Smooth muscle cell (in vitro differentiated cells): ENCODE measurements around the gene KEAP1. TPM values are rescaled to one million over a fixed set of nuclear protein-coding genes. Genes with fewer than 3 reads are reported as not detected.

Source experiments
- DNase-seq: peaks from one replicate; lab custom pipeline; 2025; ENCODE audit not compliant: unreplicated experiment; lab: John Stamatoyannopoulos, UW
- H2AFZ ChIP-seq: fragments of 200-600 bp; sonication (generic); 2 replicates; pipeline ENCODE4 v1.6.0; 2016; ENCODE audit warnings: antibody characterized with exemption, low read depth, mild to moderate bottlenecking
- H3F3A ChIP-seq: fragments of 200-600 bp; sonication (generic); 2 replicates; pipeline ENCODE4 v1.6.0; 2017; ENCODE audit warnings: antibody characterized with exemption, low read depth
- H3K27ac ChIP-seq: fragments of 200-600 bp; sonication (generic); 2 replicates; pipeline ENCODE4 v1.5.1; 2016; ENCODE audit warnings: low read depth, mild to moderate bottlenecking
- H3K27me3 ChIP-seq: fragments of 200-600 bp; sonication (generic); 2 replicates; pipeline ENCODE4 v1.6.1; 2016; ENCODE audit warnings: low read depth, mild to moderate bottlenecking
- H3K36me3 ChIP-seq: fragments of 200-600 bp; sonication (generic); 2 replicates; pipeline ENCODE4 v1.5.1; 2016; ENCODE audit warnings: low read depth
- H3K4me1 ChIP-seq: fragments of 200-600 bp; sonication (generic); 2 replicates; pipeline ENCODE4 v1.5.1; 2016; ENCODE audit warnings: low read depth
- H3K4me2 ChIP-seq: fragments of 200-600 bp; sonication (generic); 2 replicates; pipeline ENCODE4 v1.6.0; 2016; ENCODE audit warnings: mild to moderate bottlenecking
- H3K4me3 ChIP-seq: fragments of 200-600 bp; sonication (generic); 2 replicates; pipeline ENCODE4 v1.5.1; 2016; ENCODE audit warnings: mild to moderate bottlenecking
- H3K79me2 ChIP-seq: fragments of 200-600 bp; sonication (generic); 2 replicates; pipeline ENCODE4 v1.6.0; 2016; ENCODE audit warnings: low read depth, mild to moderate bottlenecking
- H3K9ac ChIP-seq: fragments of 200-600 bp; sonication (generic); 2 replicates; pipeline ENCODE4 v1.6.0; 2016; ENCODE audit warnings: low read depth
- H3K9me3 ChIP-seq: fragments of 200-600 bp; sonication (generic); replicated peaks from 2 replicates; pipeline ENCODE4 v1.5.1; 2016; ENCODE audit warnings: low read depth
- H4K20me1 ChIP-seq: fragments of 200-600 bp; sonication (generic); 2 replicates; pipeline ENCODE4 v1.6.0; 2016; ENCODE audit warnings: low read depth
- CTCF ChIP-seq: fragments of 200-600 bp; sonication (generic); IDR thresholded peaks from 2 replicates; pipeline ENCODE4 v1.5.1; 2017; ENCODE audit warnings: borderline replicate concordance, mild to moderate bottlenecking, antibody characterized with exemption; ENCODE audit not compliant: insufficient read depth, poor library complexity, severe bottlenecking
- WGBS: methylation state at CpG from one replicate; pipeline ENCODE4 v1.1.7; 2016; ENCODE audit warnings: low lambda C conversion rate; 5-methylcytosine and 5-hydroxymethylcytosine counted together
- polyA plus RNA-seq: library from polyadenylated mRNA; unstranded; fragments of >200 nt; fragmentation: Nextera tagmentation; extraction: Ambion mirVana; gene quantifications from 2 replicates; pipeline ENCODE4 v1.2.1, GENCODE V29; 2016
- total RNA-seq: library from RNA; depleted of rRNA; stranded (reverse); fragments of >200 nt; gene quantifications from 2 replicates; pipeline ENCODE4 v1.2.3, GENCODE V29; 2014

The KEAP1 gene
- total and polyA plus RNA-seq, 2 experiments from 2014 or later = 24.9 to 60.4 TPM

- Histone ChIP-seq H2AFZ (no peak overlapping the region), H3K27ac (no peak overlapping the region), H3K79me2 (peaks cover 17% of the 10 kb centered on the region), H3K9ac (no peak overlapping the region), H3K36me3 (no peaks in the 10 kb centered on the region), H3K4me3 (no peak overlapping the region), H3F3A (peaks cover 12% of the 10 kb centered on the region), H3K4me2 (no peak overlapping the region), H3K27me3 (no peaks in the 10 kb centered on the region), H3K9me3 (no peaks in the 10 kb centered on the region), H3K4me1 (no peaks in the 10 kb centered on the region), H4K20me1 (peaks cover 17% of the 10 kb centered on the region)
- no peak for DNase-seq
- TF ChIP-seq CTCF = no peak
- WGBS = 99% methylated on average over 6 of the region's 6 CpGs
These were observed 47.2 kb upstream of the KEAP1 start for GRCh38 chr19:10550336-10550735.

GRCh38 chr19:10549733-10550132 lies 46.6 kb upstream of the KEAP1 start:
- no peak for DNase-seq
- Histone ChIP-seq H3K4me3 (no peak overlapping the region), H3K9me3 (no peaks in the 10 kb centered on the region), H3K9ac (no peak overlapping the region), H4K20me1 (peaks cover 17% of the 10 kb centered on the region), H3K4me2 (no peak overlapping the region), H3K4me1 (peaks cover under 1% of the 10 kb centered on the region), H3K27ac (no peak overlapping the region), H3K36me3 (no peaks in the 10 kb centered on the region), H2AFZ (no peak overlapping the region), H3K27me3 (no peaks in the 10 kb centered on the region), H3F3A (peaks cover 11% of the 10 kb centered on the region), H3K79me2 (peaks cover 23% of the 10 kb centered on the region)
- TF ChIP-seq CTCF = no peak
- WGBS = 98% methylated on average over 7 of the region's 7 CpGs

GRCh38 chr19:10548746-10549276 lies 45.7 kb upstream of the KEAP1 start:
- no peak overlapping the region for H2AFZ ChIP-seq
- peaks cover 32% of the 10 kb centered on the region for H3K79me2 ChIP-seq
- H3K9ac ChIP-seq = no peak overlapping the region
- DNase-seq = no peak
- no peak for TF ChIP-seq CTCF
- peaks cover 17% of the 10 kb centered on the region for H4K20me1 ChIP-seq
- H3K4me3 ChIP-seq = no peak overlapping the region
- 98% methylated on average over 18 of the region's 18 CpGs for WGBS
- H3K36me3 ChIP-seq = no peaks in the 10 kb centered on the region
- peaks cover 2% of the 10 kb centered on the region for H3F3A ChIP-seq
- no peak overlapping the region for H3K4me2 ChIP-seq
- peaks cover 6% of the 10 kb centered on the region for H3K4me1 ChIP-seq
- no peak overlapping the region for H3K27ac ChIP-seq
- no peaks in the 10 kb centered on the region for H3K27me3 ChIP-seq
- no peaks in the 10 kb centered on the region for H3K9me3 ChIP-seq

GRCh38 chr19:10546817-10547216 lies 43.7 kb upstream of the KEAP1 start:
- Histone ChIP-seq H3K4me2 (no peak overlapping the region), H4K20me1 (peaks cover 9% of the 10 kb centered on the region), H3K9ac (no peak overlapping the region), H3K4me3 (no peak overlapping the region), H3K79me2 (peaks cover 35% of the 10 kb centered on the region), H3K27ac (no peak overlapping the region), H3K9me3 (no peaks in the 10 kb centered on the region), H3K36me3 (no peaks in the 10 kb centered on the region), H3K27me3 (no peaks in the 10 kb centered on the region), H3K4me1 (peaks cover 6% of the 10 kb centered on the region), H3F3A (no peaks in the 10 kb centered on the region), H2AFZ (no peak overlapping the region)
- no peak for DNase-seq
- no peak for TF ChIP-seq CTCF
- WGBS = 98% methylated on average over 17 of the region's 17 CpGs
